ENCODE measurements around the gene ECI1.

Gene ECI1

GRCh38 chr16:2295056-2295798, 43.8 kb upstream of the ECI1 start:
- TF ChIP-seq, protein P1, sequence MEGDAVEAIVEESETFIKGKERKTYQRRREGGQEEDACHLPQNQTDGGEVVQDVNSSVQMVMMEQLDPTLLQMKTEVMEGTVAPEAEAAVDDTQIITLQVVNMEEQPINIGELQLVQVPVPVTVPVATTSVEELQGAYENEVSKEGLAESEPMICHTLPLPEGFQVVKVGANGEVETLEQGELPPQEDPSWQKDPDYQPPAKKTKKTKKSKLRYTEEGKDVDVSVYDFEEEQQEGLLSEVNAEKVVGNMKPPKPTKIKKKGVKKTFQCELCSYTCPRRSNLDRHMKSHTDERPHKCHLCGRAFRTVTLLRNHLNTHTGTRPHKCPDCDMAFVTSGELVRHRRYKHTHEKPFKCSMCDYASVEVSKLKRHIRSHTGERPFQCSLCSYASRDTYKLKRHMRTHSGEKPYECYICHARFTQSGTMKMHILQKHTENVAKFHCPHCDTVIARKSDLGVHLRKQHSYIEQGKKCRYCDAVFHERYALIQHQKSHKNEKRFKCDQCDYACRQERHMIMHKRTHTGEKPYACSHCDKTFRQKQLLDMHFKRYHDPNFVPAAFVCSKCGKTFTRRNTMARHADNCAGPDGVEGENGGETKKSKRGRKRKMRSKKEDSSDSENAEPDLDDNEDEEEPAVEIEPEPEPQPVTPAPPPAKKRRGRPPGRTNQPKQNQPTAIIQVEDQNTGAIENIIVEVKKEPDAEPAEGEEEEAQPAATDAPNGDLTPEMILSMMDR (conservative IDR thresholded peaks at IDR 0.05) = no peak
- H3K27ac ChIP-seq = no peak overlapping the region

- TF ChIP-seq, protein P1 (conservative IDR thresholded peaks at IDR 0.05) = no peak
- no peak overlapping the region for H3K27ac ChIP-seq
These were observed 40.8 kb upstream of the ECI1 start for GRCh38 chr16:2292221-2292620.

GRCh38 chr16:2289282-2289681, 37.9 kb upstream of the ECI1 start:
- H3K27ac ChIP-seq = no peak overlapping the region
- TF ChIP-seq, protein P1 (conservative IDR thresholded peaks at IDR 0.05) = no peak

- TF ChIP-seq, protein P1 (conservative IDR thresholded peaks at IDR 0.05) = no peak
- no peak overlapping the region for H3K27ac ChIP-seq
These were observed 37.3 kb upstream of the ECI1 start for GRCh38 chr16:2288726-2289125.

DNA sequence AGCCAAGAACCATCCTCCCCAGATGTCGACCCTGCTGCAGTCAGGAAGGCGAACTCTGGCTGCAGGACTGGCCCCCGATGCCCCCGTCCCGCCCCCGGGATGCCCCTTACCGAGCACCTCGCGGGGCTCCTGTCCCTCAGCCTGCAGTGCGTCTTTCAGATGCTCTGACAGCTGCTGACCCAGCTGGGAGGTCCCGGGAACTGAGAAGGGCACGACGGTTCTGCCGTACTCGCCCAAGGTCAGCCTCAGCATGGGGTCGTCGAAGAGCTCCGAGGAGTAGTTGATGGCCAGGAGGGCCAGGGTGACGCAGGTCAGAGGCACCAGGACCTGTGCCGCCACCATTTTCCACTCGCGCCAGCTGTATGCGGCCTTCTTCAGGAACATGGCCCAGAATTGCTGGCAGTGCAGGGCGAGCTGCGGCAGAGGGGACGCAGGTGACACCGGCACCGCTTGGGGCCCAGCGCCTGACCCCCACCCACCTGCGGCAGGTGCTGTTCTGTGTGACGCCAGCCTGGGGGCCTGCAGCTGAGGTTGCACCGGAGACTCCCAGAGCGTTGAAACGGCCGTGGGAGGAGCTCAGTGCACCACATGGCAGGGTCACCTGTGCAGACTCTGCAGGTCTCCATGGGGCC, 36.6 kb upstream of the ECI1 start:
- TF ChIP-seq, protein P1 (conservative IDR thresholded peaks at IDR 0.05) = no peak
- H3K27ac ChIP-seq = no peak overlapping the region

DNA sequence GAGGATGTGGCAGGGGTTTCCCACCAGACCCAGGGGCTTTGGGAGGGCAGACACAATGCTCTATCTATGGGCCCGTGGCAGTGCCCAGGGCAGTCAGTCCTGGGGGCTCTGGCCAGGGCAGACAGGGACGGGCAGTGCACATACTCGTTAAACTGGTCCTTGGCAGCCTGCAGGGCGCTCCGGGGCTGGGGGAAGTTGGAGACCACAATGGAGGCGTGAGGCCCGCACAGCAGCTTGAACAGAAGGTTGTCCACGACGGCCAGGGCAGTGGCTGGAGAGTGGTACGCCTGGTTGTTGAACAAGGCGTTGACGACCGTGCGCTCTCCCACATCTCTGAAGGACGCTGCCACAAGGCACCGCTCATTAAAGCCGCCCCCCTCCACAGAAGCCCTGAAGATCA, 35.2 kb upstream of the ECI1 start:
- TF ChIP-seq, protein P1 (conservative IDR thresholded peaks at IDR 0.05) = no peak
- H3K27ac ChIP-seq = no peak overlapping the region

DNA sequence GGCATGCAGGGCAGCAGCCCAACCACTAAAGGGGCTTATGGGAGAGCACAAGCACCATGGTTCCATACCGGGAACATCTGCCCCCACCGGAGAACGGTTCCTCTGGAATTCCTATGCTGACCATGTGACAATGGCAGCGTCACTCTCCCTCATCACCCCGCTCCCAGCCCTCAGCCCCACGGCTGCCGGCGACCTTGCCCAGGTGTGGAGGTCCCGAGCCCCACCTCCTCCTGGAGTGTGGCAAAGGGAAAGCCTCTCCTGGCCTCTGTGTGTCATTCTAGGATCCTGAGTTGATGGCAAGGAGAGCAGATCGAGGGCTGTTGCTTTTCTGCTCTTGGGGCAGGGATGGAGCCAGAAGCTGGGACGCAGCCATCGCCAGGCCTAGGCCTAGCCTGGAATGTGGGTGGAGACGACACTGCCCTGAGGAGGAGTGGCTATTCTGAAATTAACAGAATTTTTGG, 34.4 kb upstream of the ECI1 start:
- TF ChIP-seq, protein P1 (conservative IDR thresholded peaks at IDR 0.05) = no peak
- H3K27ac ChIP-seq = no peak overlapping the region
